K562 (cell line): Measurements from ENCODE around the gene DZIP1. TPM values are rescaled to one million over a fixed set of nuclear protein-coding genes. Genes with fewer than 3 reads are reported as not detected.

Source experiments
- C11orf30 ChIP-seq: fragments of 450-650 bp; IDR thresholded peaks from 2 replicates; pipeline ENCODE4 v1.6.1; 2016; ENCODE audit warnings: low read depth, mild to moderate bottlenecking
- CBFA2T2 ChIP-seq: fragments of 450-650 bp; conservative IDR thresholded peaks from 2 replicates; pipeline ENCODE4 v1.6.1; 2017; ENCODE audit warnings: mild to moderate bottlenecking
- FOXP4 ChIP-seq: sonication (generic); formaldehyde crosslinking; IDR thresholded peaks from 2 replicates; pipeline ENCODE4 v1.8.0; 2022; ENCODE audit warnings: mild to moderate bottlenecking, missing genetic modification reagents, borderline replicate concordance
- MECOM ChIP-seq: fragments of 250-450 bp; sonication (Bioruptor Pico); IDR thresholded peaks from 2 replicates; pipeline ENCODE4 v1.8.0; 2022; ENCODE audit warnings: inconsistent platforms
- SIN3B ChIP-seq: fragments of 450-650 bp; IDR thresholded peaks from 2 replicates; pipeline ENCODE4 v1.6.1; 2017; ENCODE audit warnings: low read depth, mild to moderate bottlenecking, moderate library complexity
- XRCC5 ChIP-seq: fragments of 200-400 bp; formaldehyde crosslinking; IDR thresholded peaks from 2 replicates; pipeline ENCODE4 v1.6.1; 2017; ENCODE audit warnings: low read depth, mild to moderate bottlenecking, low read length
- ZFP91 ChIP-seq: sonication (generic); formaldehyde crosslinking; IDR thresholded peaks from 2 replicates; pipeline ENCODE4 v1.8.0; 2022; ENCODE audit warnings: mild to moderate bottlenecking, missing genetic modification reagents
- ZNF263 ChIP-seq: sonication (generic); formaldehyde crosslinking; IDR thresholded peaks from 2 replicates; pipeline ENCODE4 v1.8.0; 2022; ENCODE audit warnings: mild to moderate bottlenecking, missing genetic modification reagents, borderline replicate concordance
- polyA plus RNA-seq, 8 experiments: library from polyadenylated mRNA; depleted of rRNA in 4 of 8; stranded (reverse) in 5 of 8; unstranded in 3 of 8; fragments of >200 nt; fragmentation: Nextera tagmentation in 2 of 8; fragmentation: Illumina TruSeq in 1 of 8; extraction: Ambion mirVana in 2 of 8; extraction: Trizol in 1 of 8; gene quantifications; 2 replicates each; pipeline versions ENCODE4 v1.2.1 to v1.2.3, GENCODE V29; 2011 to 2014; ENCODE audit warnings: inconsistent platforms in 1 of 8, missing spikeins in 1 of 8
- total RNA-seq, 7 experiments: library from RNA; depleted of rRNA in 6 of 7; stranded (reverse); fragments of >200 nt in 6 of 7; fragmentation: Illumina TruSeq in 2 of 7; extraction: Trizol in 2 of 7; gene quantifications; 2 replicates each; pipeline versions ENCODE4 v1.2.1 to v1.2.3, GENCODE V29; 2011 to 2021; ENCODE audit warnings: low replicate concordance in 1 of 7
- TF ChIP-seq, protein P1 (sequence below), 2 experiments: IDR thresholded peaks; 2 replicates each; pipeline ENCODE4 v1.6.1; 2012; ENCODE audit warnings: improper control_type of control experiment in 2 of 2, low read depth in 2 of 2, low read length in 2 of 2, borderline replicate concordance in 1 of 2

Gene DZIP1
- total and polyA plus RNA-seq, 9 of the 15 experiments (the other 6 are each of a cell fraction or from before 2014, with no cell fraction given): 0.07 TPM; not detected in 8

DNA sequence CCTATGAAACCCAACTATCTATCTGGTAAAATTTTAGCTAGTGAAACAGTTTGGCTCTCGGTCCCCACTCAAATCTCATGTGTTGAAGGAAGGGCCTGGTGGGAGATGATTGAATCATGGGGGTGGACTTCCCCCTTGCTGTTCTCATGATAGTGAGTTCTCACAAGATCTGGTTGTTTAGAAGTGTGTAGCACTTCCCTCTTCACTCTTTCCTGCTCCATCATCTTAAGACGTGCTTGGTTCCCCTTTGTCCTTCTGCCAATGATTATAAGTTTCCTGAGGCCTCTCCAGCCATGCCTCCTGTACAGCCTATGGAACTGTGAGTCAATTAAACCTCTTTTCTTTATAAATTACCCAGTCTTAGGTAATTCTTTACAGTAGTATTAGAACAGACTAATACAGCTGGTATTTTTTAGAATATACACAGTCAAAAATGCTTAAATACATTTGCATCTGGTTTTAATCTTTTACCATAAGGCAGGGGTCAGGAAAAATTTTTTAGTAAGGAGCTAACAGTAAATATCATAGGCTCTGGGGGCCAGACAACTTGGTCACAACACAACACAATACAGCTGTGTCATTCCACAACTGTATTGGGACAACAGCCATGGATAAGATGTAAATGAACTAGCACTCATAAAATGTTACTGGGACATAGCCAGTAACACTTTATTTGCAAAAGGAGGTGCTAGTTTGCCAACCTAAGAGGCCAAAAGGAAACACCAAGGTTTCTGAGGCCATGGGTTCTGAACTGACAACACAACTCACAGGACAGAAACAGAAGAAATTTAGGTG, 24.3 kb downstream of the DZIP1 start (continued):
- TF ChIP-seq FOXP4 (CRISPR knock-in tag) (no peak), XRCC5 (no peak), ZNF263 (CRISPR knock-in tag) (no peak), SIN3B (no peak), MECOM (no peak), CBFA2T2 (no peak), C11orf30 (no peak), ZFP91 (no peak)
- TF ChIP-seq, protein P1, sequence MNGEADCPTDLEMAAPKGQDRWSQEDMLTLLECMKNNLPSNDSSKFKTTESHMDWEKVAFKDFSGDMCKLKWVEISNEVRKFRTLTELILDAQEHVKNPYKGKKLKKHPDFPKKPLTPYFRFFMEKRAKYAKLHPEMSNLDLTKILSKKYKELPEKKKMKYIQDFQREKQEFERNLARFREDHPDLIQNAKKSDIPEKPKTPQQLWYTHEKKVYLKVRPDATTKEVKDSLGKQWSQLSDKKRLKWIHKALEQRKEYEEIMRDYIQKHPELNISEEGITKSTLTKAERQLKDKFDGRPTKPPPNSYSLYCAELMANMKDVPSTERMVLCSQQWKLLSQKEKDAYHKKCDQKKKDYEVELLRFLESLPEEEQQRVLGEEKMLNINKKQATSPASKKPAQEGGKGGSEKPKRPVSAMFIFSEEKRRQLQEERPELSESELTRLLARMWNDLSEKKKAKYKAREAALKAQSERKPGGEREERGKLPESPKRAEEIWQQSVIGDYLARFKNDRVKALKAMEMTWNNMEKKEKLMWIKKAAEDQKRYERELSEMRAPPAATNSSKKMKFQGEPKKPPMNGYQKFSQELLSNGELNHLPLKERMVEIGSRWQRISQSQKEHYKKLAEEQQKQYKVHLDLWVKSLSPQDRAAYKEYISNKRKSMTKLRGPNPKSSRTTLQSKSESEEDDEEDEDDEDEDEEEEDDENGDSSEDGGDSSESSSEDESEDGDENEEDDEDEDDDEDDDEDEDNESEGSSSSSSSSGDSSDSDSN (IDR thresholded peaks at IDR 0.05; ENCODE audit: borderline replicate concordance in 1 of 2, low read depth in 2 of 2, low read length in 2 of 2): no peak
